Measurements from ENCODE around the gene SH3BGR. TPM values are rescaled to one million over a fixed set of nuclear protein-coding genes. Genes with fewer than 3 reads are reported as not detected.
"Not testable (repeated sequence)": the region's sequence is repeated elsewhere in the genome, so short reads cannot be mapped to it uniquely, and the experiment has no call there.

SH3BGR gene
- polyA plus RNA-seq (0.57 to 1.4 TPM (median 0.99 TPM) in 3 replicates), polyA minus RNA-seq (0.76 TPM in 1 of 3 replicates, not detected in the others)
- 0.81 TPM for polyA plus RNA-seq (2011; ENCODE audit: low read depth)
- 1.1 and 2.6 TPM in 2 replicates for polyA plus RNA-seq (2011; cell fraction: cytosol; rRNA removed)
- polyA plus RNA-seq (2011; cell fraction: nucleus; rRNA removed) = 1.9 and 3.1 TPM in 2 replicates
- 1.2 and 1.7 TPM in 2 replicates for polyA plus RNA-seq (2012; ENCODE audit: low replicate concordance)
- not detected for polyA minus RNA-seq (2011; cell fraction: cytosol; rRNA and poly(A)+ RNA removed)
- polyA minus RNA-seq (2011; cell fraction: nucleus; rRNA and poly(A)+ RNA removed) = not detected in 2 replicates

DNA sequence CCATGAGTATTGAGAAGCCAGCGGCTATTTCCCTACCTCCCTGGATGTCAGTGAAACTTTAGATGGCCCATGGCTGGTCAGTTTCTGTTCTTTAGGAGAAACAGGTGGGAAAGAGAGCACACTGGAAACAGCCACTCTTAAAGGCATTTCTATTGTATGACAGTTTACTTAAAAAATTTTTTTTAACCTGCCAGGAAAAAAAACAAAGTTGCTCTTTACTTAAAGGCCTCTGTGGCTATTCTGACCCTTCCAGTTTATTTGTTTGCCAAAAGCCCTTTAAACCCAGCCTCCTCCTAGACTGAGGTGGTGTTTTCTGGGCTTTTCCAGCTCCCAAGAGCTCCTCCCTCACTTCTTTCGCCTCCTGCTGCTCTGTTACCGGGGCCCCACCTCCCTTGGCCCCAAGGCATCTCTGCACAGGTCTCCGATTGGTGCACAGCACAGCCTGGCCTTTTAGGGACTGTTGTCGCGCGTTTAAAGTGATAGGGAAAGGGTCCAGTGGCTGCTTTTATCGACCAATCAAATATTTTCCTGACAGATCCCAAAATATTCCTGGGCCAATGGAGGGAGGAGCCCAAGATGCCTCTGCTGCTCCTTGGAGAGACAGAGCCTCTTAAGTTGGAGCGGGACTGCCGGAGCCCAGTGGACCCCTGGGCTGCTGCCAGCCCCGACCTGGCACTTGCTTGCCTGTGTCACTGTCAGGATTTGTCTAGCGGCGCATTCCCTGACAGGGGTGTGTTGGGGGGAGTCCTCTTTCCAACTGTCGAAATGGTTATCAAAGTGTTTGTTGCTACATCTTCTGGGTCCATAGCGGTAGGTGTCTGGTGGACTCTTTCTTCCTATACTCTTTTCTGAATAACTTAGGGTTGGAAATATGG, at the start of gene SH3BGR:
Gene SH3BGR (plus strand): TSS at position 639 of the 875 bp plus-strand sequence. CDS start 127 bp downstream, at position 766.
- no peak for FAIRE-seq
- H2AFZ ChIP-seq (ENCODE audit: control insufficient read depth, low read length) = peak within 1 kb of the TSS; percentile 32
- dilution Hi-C loops (cut with MboI; ENCODE audit: extremely low pct_ligation_motif_present, low sequenced_read_pairs) = no loop called here

DNA sequence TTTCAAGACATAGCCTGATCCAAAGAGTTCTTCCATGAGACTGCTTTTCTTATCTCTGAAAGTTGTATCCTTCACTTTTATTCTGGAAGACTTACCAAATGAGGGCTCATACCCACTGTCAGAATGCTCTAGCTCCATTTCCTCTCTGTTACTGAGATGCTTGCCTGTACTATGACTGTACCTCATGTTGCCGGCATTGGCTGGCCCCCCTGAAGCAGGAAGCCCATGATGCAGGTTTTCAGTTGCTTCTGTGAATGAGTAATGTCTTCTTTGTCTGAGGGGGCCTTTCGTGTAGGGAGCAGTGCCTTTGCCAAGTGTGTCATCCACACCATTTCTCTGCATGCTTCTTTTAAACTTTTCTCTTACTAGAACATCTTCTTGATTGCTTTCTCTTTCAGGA, 45.7 kb upstream of the SH3BGR start:
- no peak overlapping the region for H3K4me3 ChIP-seq (ENCODE audit: control insufficient read depth in 2 of 3, extremely low read depth in 1 of 3, insufficient read depth in 2 of 3, low read depth in 1 of 3, low read length in 3 of 3)
- H4K20me1 ChIP-seq (ENCODE audit: control insufficient read depth, extremely low read depth, insufficient read depth, low read length) = no peaks in the 10 kb centered on the region
- H3K9me3 ChIP-seq (ENCODE audit: control insufficient read depth, low read depth, low read length) = peaks cover 4% of the 10 kb centered on the region
- DNase-seq (ENCODE audit: low read depth, low spot score) (no peak), FAIRE-seq (no peak)
- H2AFZ ChIP-seq (ENCODE audit: control insufficient read depth, low read length) = no peak overlapping the region
- TF ChIP-seq, protein P1, sequence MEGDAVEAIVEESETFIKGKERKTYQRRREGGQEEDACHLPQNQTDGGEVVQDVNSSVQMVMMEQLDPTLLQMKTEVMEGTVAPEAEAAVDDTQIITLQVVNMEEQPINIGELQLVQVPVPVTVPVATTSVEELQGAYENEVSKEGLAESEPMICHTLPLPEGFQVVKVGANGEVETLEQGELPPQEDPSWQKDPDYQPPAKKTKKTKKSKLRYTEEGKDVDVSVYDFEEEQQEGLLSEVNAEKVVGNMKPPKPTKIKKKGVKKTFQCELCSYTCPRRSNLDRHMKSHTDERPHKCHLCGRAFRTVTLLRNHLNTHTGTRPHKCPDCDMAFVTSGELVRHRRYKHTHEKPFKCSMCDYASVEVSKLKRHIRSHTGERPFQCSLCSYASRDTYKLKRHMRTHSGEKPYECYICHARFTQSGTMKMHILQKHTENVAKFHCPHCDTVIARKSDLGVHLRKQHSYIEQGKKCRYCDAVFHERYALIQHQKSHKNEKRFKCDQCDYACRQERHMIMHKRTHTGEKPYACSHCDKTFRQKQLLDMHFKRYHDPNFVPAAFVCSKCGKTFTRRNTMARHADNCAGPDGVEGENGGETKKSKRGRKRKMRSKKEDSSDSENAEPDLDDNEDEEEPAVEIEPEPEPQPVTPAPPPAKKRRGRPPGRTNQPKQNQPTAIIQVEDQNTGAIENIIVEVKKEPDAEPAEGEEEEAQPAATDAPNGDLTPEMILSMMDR (optimal IDR thresholded peaks at IDR 0.05 in 1 of 3, IDR thresholded peaks at IDR 0.05 in 1 of 3, conservative IDR thresholded peaks at IDR 0.05 in 1 of 3; ENCODE audit: extremely low read depth in 1 of 3, insufficient read depth in 2 of 3, low read length in 3 of 3) = no peak
- no peak for TF ChIP-seq EZH2 (IDR thresholded peaks at IDR 0.05; ENCODE audit: low read length)
- H3K36me3 ChIP-seq (ENCODE audit: control insufficient read depth in 2 of 2, extremely low read depth in 1 of 2, insufficient read depth in 2 of 2, low read length in 2 of 2) = peaks cover 0 to 2% of the 10 kb centered on the region in 2 experiments
- H3K27me3 ChIP-seq (ENCODE audit: control insufficient read depth, extremely low read depth, insufficient read depth, low read length) = no peaks in the 10 kb centered on the region
- dilution Hi-C loops (cut with MboI; ENCODE audit: extremely low pct_ligation_motif_present, low sequenced_read_pairs) = no loop called here
- H3K4me2 ChIP-seq (ENCODE audit: control insufficient read depth, extremely low read depth, insufficient read depth, low read depth, low read length) = no peak overlapping the region
- no peak overlapping the region for H3K27ac ChIP-seq (ENCODE audit: control insufficient read depth, insufficient read depth, low read length)
- no peak overlapping the region for H3K9ac ChIP-seq (ENCODE audit: control insufficient read depth, extremely low read depth, insufficient read depth, low read length)
- H3K9me1 ChIP-seq (ENCODE audit: control insufficient read depth, extremely low read depth, insufficient read depth, low read length) = no peaks in the 10 kb centered on the region
- H3K79me2 ChIP-seq (ENCODE audit: control insufficient read depth, insufficient read depth, low read length) = no peaks in the 10 kb centered on the region
- no peaks in the 10 kb centered on the region for H3K4me1 ChIP-seq (ENCODE audit: control insufficient read depth, extremely low read depth, insufficient read depth, low read length)

More for the DNA sequence above, at the start of gene SH3BGR:
- Histone ChIP-seq H3K9me1 (ENCODE audit: control insufficient read depth, extremely low read depth, insufficient read depth, low read length) (no peaks in the 10 kb centered on the region), H3K4me2 (ENCODE audit: control insufficient read depth, extremely low read depth, insufficient read depth, low read depth, low read length) (peak within 1 kb of the TSS; percentile 42), H3K9me3 (ENCODE audit: control insufficient read depth, low read depth, low read length) (no peaks in the 10 kb centered on the region), H3K4me1 (ENCODE audit: control insufficient read depth, extremely low read depth, insufficient read depth, low read length) (no peaks in the 10 kb centered on the region), H3K9ac (ENCODE audit: control insufficient read depth, extremely low read depth, insufficient read depth, low read length) (no peak within 1 kb of the TSS), H3K79me2 (ENCODE audit: control insufficient read depth, insufficient read depth, low read length) (no peaks in the 10 kb centered on the region), H3K27me3 (ENCODE audit: control insufficient read depth, extremely low read depth, insufficient read depth, low read length) (no peaks in the 10 kb centered on the region), H4K20me1 (ENCODE audit: control insufficient read depth, extremely low read depth, insufficient read depth, low read length) (no peaks in the 10 kb centered on the region), H3K27ac (ENCODE audit: control insufficient read depth, insufficient read depth, low read length) (no peak within 1 kb of the TSS), H3K36me3 (ENCODE audit: control insufficient read depth in 2 of 2, extremely low read depth in 1 of 2, insufficient read depth in 2 of 2, low read length in 2 of 2) (no peaks in the 10 kb centered on the region), H3K4me3 (ENCODE audit: control insufficient read depth in 2 of 3, extremely low read depth in 1 of 3, insufficient read depth in 2 of 3, low read depth in 1 of 3, low read length in 3 of 3) (peak within 1 kb of the TSS in 1 of 3 experiments; percentile 25)
- no peak for DNase-seq (ENCODE audit: low read depth, low spot score)
- TF ChIP-seq EZH2 (IDR thresholded peaks at IDR 0.05; ENCODE audit: low read length) = no peak
- TF ChIP-seq, protein P1 (optimal IDR thresholded peaks at IDR 0.05 in 1 of 3, IDR thresholded peaks at IDR 0.05 in 1 of 3, conservative IDR thresholded peaks at IDR 0.05 in 1 of 3; ENCODE audit: extremely low read depth in 1 of 3, insufficient read depth in 2 of 3, low read length in 3 of 3) = no peak

DNA sequence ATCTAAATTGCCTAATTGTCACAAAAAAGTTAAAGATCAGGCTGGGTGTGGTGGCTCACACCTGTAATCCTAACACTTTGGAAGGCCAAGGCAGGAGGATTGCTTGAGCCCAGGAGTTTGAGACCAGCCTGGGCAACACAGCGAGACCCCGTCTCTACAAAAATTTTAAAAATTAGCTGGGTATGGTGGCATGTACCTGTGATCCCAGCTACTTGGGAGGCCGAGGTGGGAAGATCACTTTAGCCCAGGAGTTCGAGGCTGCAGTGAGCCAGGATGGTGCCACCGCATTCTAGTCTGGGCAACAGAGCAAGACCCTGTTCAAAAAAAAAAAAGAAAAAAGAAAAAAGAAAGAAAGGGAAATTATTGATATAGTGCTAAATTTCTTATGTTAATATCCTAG, 32.6 kb upstream of the SH3BGR start:
- dilution Hi-C loops (cut with MboI; ENCODE audit: extremely low pct_ligation_motif_present, low sequenced_read_pairs); H3K36me3 ChIP-seq (ENCODE audit: control insufficient read depth in 2 of 2, extremely low read depth in 1 of 2, insufficient read depth in 2 of 2, low read length in 2 of 2); DNase-seq (ENCODE audit: low read depth, low spot score); H3K27me3 ChIP-seq (ENCODE audit: control insufficient read depth, extremely low read depth, insufficient read depth, low read length); H2AFZ ChIP-seq (ENCODE audit: control insufficient read depth, low read length); H3K9ac ChIP-seq (ENCODE audit: control insufficient read depth, extremely low read depth, insufficient read depth, low read length); H4K20me1 ChIP-seq (ENCODE audit: control insufficient read depth, extremely low read depth, insufficient read depth, low read length); H3K4me3 ChIP-seq (ENCODE audit: control insufficient read depth in 2 of 3, extremely low read depth in 1 of 3, insufficient read depth in 2 of 3, low read depth in 1 of 3, low read length in 3 of 3); H3K9me1 ChIP-seq (ENCODE audit: control insufficient read depth, extremely low read depth, insufficient read depth, low read length); H3K4me1 ChIP-seq (ENCODE audit: control insufficient read depth, extremely low read depth, insufficient read depth, low read length); H3K79me2 ChIP-seq (ENCODE audit: control insufficient read depth, insufficient read depth, low read length); H3K4me2 ChIP-seq (ENCODE audit: control insufficient read depth, extremely low read depth, insufficient read depth, low read depth, low read length); H3K9me3 ChIP-seq (ENCODE audit: control insufficient read depth, low read depth, low read length); H3K27ac ChIP-seq (ENCODE audit: control insufficient read depth, insufficient read depth, low read length); FAIRE-seq: not testable (repeated sequence)
